Astrocyte (in vitro differentiated cells and primary cell): ENCODE results near the gene CDCA5. TPM values are rescaled to one million over a fixed set of nuclear protein-coding genes. Genes with fewer than 3 reads are reported as not detected.
A peak's percentile ranks its signal among the peaks of the same experiment; 100 is the strongest.

Experiments
- DNase-seq: peaks from one replicate; pipeline ENCODE4 v3.0.0-alpha.2; 2010; ENCODE audit warnings: low read depth
- FAIRE-seq: peaks from 2 replicates; lab custom pipeline; 2011; peaks lifted over from hg19 to GRCh38; lab: Jason Lieb, UNC
- H2AFZ ChIP-seq: 2 replicates; pipeline ENCODE4 v1.6.0; 2012; ENCODE audit warnings: low read depth, low read length, inconsistent platforms
- H3K27ac ChIP-seq: 2 replicates; pipeline ENCODE4 v1.5.1; 2011; ENCODE audit warnings: low read depth, low read length, inconsistent platforms
- H3K27me3 ChIP-seq: 2 replicates; pipeline ENCODE4 v1.6.0; 2011; ENCODE audit warnings: low read length, inconsistent platforms; ENCODE audit not compliant: insufficient read depth
- H3K36me3 ChIP-seq: 2 replicates; pipeline ENCODE4 v1.5.1; 2011; ENCODE audit warnings: low read length, inconsistent platforms; ENCODE audit not compliant: insufficient read depth
- H3K4me1 ChIP-seq: 2 replicates; pipeline ENCODE4 v1.5.1; 2011; ENCODE audit warnings: low read length, inconsistent platforms; ENCODE audit not compliant: insufficient read depth
- H3K4me2 ChIP-seq: 2 replicates; pipeline ENCODE4 v1.6.0; 2012; ENCODE audit warnings: low read length, inconsistent platforms
- H3K4me3 ChIP-seq: 2 replicates; pipeline ENCODE4 v1.5.1; 2011; ENCODE audit warnings: low read depth, mild to moderate bottlenecking, low read length, inconsistent platforms; ENCODE audit not compliant: insufficient read depth
- H3K79me2 ChIP-seq: 2 replicates; pipeline ENCODE4 v1.6.0; 2012; ENCODE audit warnings: mild to moderate bottlenecking, low read length, inconsistent platforms; ENCODE audit not compliant: insufficient read depth
- H3K9ac ChIP-seq: 2 replicates; pipeline ENCODE4 v1.6.0; 2012; ENCODE audit warnings: mild to moderate bottlenecking, low read length, inconsistent platforms
- H3K9me3 ChIP-seq: 2 replicates; pipeline ENCODE4 v1.5.1; 2012; ENCODE audit warnings: low read depth, mild to moderate bottlenecking, low read length, inconsistent platforms; ENCODE audit not compliant: insufficient read depth
- H4K20me1 ChIP-seq: 2 replicates; pipeline ENCODE4 v1.6.0; 2012; ENCODE audit warnings: low read length, inconsistent platforms; ENCODE audit not compliant: insufficient read depth
- H3K27ac Mint-ChIP-seq: one replicate; pipeline ENCODE4 v1.8.0; 2021; ENCODE audit warnings: mild to moderate bottlenecking, mixed read lengths; ENCODE audit not compliant: unreplicated experiment
- H3K27me3 Mint-ChIP-seq: one replicate; pipeline ENCODE4 v1.8.0; 2021; ENCODE audit warnings: low read depth, mixed read lengths; ENCODE audit not compliant: unreplicated experiment
- H3K36me3 Mint-ChIP-seq: one replicate; pipeline ENCODE4 v1.8.0; 2021; ENCODE audit warnings: low read depth, mixed read lengths; ENCODE audit not compliant: unreplicated experiment
- H3K4me1 Mint-ChIP-seq: one replicate; pipeline ENCODE4 v1.8.0; 2021; ENCODE audit warnings: low read depth, mixed read lengths; ENCODE audit not compliant: unreplicated experiment
- H3K4me3 Mint-ChIP-seq: one replicate; pipeline ENCODE4 v1.8.0; 2021; ENCODE audit warnings: mild to moderate bottlenecking, moderate library complexity, mixed read lengths; ENCODE audit not compliant: unreplicated experiment
- H3K9me3 Mint-ChIP-seq: one replicate; pipeline ENCODE4 v1.8.0; 2021; ENCODE audit warnings: mild to moderate bottlenecking, mixed read lengths; ENCODE audit not compliant: unreplicated experiment
- CTCF ChIP-seq: IDR thresholded peaks from 2 replicates; pipeline ENCODE4 v1.5.1; 2011; ENCODE audit warnings: low read depth, mild to moderate bottlenecking, inconsistent platforms, low read length, moderate library complexity; ENCODE audit not compliant: insufficient read depth
- EZH2 ChIP-seq: IDR thresholded peaks from 2 replicates; pipeline ENCODE4 v1.6.1; 2012; ENCODE audit warnings: mild to moderate bottlenecking, low read length, inconsistent platforms; ENCODE audit not compliant: insufficient read depth
- total RNA-seq: library from RNA; stranded (reverse); gene quantifications from 2 replicates; pipeline ENCODE4 v1.2.1, GENCODE V29; 2021

CDCA5 gene
- total RNA-seq, 1 donor from 2014 or later, result 6.3 TPM

GRCh38 chr11:65126624-65127274 is 42.9 kb upstream of the CDCA5 start:
- Histone ChIP-seq H3K36me3 (peaks cover 38% of the 10 kb centered on the region), H3K4me2 (no peak overlapping the region), H3K79me2 (peaks cover 43% of the 10 kb centered on the region), H3K4me3 (no peak overlapping the region), H3K27me3 (no peaks in the 10 kb centered on the region), H3K9ac (no peak overlapping the region), H4K20me1 (peaks cover 55% of the 10 kb centered on the region), H3K9me3 (no peaks in the 10 kb centered on the region), H2AFZ (no peak overlapping the region), H3K4me1 (peaks cover 4% of the 10 kb centered on the region), H3K27ac (no peak overlapping the region)
- Mint-ChIP-seq H3K4me3 (no peak overlapping the region), H3K4me1 (peaks cover 4% of the 10 kb centered on the region), H3K36me3 (peaks cover 14% of the 10 kb centered on the region), H3K27ac (peak overlapping the region; percentile 47), H3K9me3 (no peaks in the 10 kb centered on the region), H3K27me3 (no peaks in the 10 kb centered on the region)
- no peak for FAIRE-seq
- DNase-seq, result no peak
- TF ChIP-seq CTCF (no peak), EZH2 (no peak)

GRCh38 chr11:65125197-65126056 is 41.6 kb upstream of the CDCA5 start:
- H3K4me3 Mint-ChIP-seq, result no peak overlapping the region
- H3K4me1 Mint-ChIP-seq, result peaks cover 10% of the 10 kb centered on the region
- no peak overlapping the region for H3K27ac ChIP-seq
- H3K36me3 ChIP-seq, result peaks cover 36% of the 10 kb centered on the region
- TF ChIP-seq CTCF (no peak), EZH2 (no peak)
- no peaks in the 10 kb centered on the region for H3K9me3 ChIP-seq
- FAIRE-seq (no peak), DNase-seq (no peak)
- H3K79me2 ChIP-seq, result peaks cover 47% of the 10 kb centered on the region
- no peaks in the 10 kb centered on the region for H3K27me3 Mint-ChIP-seq
- H3K9ac ChIP-seq, result no peak overlapping the region
- H3K36me3 Mint-ChIP-seq, result peaks cover 16% of the 10 kb centered on the region
- no peak overlapping the region for H2AFZ ChIP-seq
- peaks cover 53% of the 10 kb centered on the region for H4K20me1 ChIP-seq
- no peak overlapping the region for H3K4me3 ChIP-seq
- H3K9me3 Mint-ChIP-seq, result no peaks in the 10 kb centered on the region
- H3K27me3 ChIP-seq, result no peaks in the 10 kb centered on the region
- H3K4me2 ChIP-seq, result no peak overlapping the region
- no peak overlapping the region for H3K27ac Mint-ChIP-seq
- peaks cover 12% of the 10 kb centered on the region for H3K4me1 ChIP-seq
